GM18870 (cell line): Measurements from ENCODE around the gene SOHLH1.

Experiments used
- ATAC-seq: cut with Tn5 transposase; IDR thresholded peaks from one replicate; pipeline ENCODE4 v1.9.1; 2021; ENCODE audit warnings: moderate library complexity; ENCODE audit not compliant: unreplicated experiment

Gene SOHLH1

GRCh38 chr9:135699440-135699839 lies at the start of gene SOHLH1:
Gene SOHLH1, minus strand, starts transcription at chr9:135699481. Its CDS starts 14 bp downstream, at chr9:135699467.
- no peak for ATAC-seq

- ATAC-seq, result no peak
Measured at GRCh38 chr9:135748676-135749075, 49.4 kb upstream of the SOHLH1 start.

GRCh38 chr9:135747311-135747710 lies 48.0 kb upstream of the SOHLH1 start:
- no peak for ATAC-seq

GRCh38 chr9:135746565-135746964 lies 47.3 kb upstream of the SOHLH1 start:
- ATAC-seq, result no peak

GRCh38 chr9:135745686-135746324 lies 46.5 kb upstream of the SOHLH1 start:
- ATAC-seq, result no peak

GRCh38 chr9:135745189-135745588 lies 45.9 kb upstream of the SOHLH1 start:
- ATAC-seq, result no peak

GRCh38 chr9:135744333-135745070 lies 45.2 kb upstream of the SOHLH1 start:
- no peak for ATAC-seq

- ATAC-seq, result no peak
Measured at GRCh38 chr9:135743546-135744332, 44.5 kb upstream of the SOHLH1 start.

- no peak for ATAC-seq
Measured at GRCh38 chr9:135743021-135743420, 43.7 kb upstream of the SOHLH1 start.

- ATAC-seq, result no peak
Measured at GRCh38 chr9:135741276-135742219, 42.3 kb upstream of the SOHLH1 start.

- ATAC-seq, result no peak
Measured at GRCh38 chr9:135739271-135740220, 40.3 kb upstream of the SOHLH1 start.

- no peak for ATAC-seq
Measured at GRCh38 chr9:135737840-135738521, 38.7 kb upstream of the SOHLH1 start.

- no peak for ATAC-seq
Measured at GRCh38 chr9:135736979-135737839, 37.9 kb upstream of the SOHLH1 start.

GRCh38 chr9:135736272-135736978 lies 37.1 kb upstream of the SOHLH1 start:
- no peak for ATAC-seq

GRCh38 chr9:135734616-135735144 lies 35.4 kb upstream of the SOHLH1 start:
- ATAC-seq, result no peak

- ATAC-seq, result no peak
Measured at GRCh38 chr9:135732569-135733257, 33.4 kb upstream of the SOHLH1 start.

GRCh38 chr9:135731454-135731853 lies 32.2 kb upstream of the SOHLH1 start:
- ATAC-seq, result no peak
